ENCODE measurements around the gene SARS1. TPM values are rescaled to one million over a fixed set of nuclear protein-coding genes. Genes with fewer than 3 reads are reported as not detected.

The SARS1 gene
- total RNA-seq, 4 donors from 2014 or later: 164 to 264 (median 200) TPM

- Histone ChIP-seq H3K27me3 (no peaks in the 10 kb centered on the region), H3K27ac (no peak overlapping the region), H3K9me3 (no peaks in the 10 kb centered on the region), H3K4me1 (peaks cover 28 to 41% of the 10 kb centered on the region in 2 donors), H3K4me3 (replicated peaks in 1 of 3) (no peak overlapping the region), H3K36me3 (no peaks in the 10 kb centered on the region)
- 93 to 99% methylated on average over 12 of the region's 12 CpGs for WGBS, 2 donors
- intact Hi-C loops (cut with DNase I): loop anchor here (5.0 kb wide), 1 partner anchor 116 kb away; the partner anchor contains the start of gene SORT1
- DNase-seq: no peak
- TF ChIP-seq, protein P1, sequence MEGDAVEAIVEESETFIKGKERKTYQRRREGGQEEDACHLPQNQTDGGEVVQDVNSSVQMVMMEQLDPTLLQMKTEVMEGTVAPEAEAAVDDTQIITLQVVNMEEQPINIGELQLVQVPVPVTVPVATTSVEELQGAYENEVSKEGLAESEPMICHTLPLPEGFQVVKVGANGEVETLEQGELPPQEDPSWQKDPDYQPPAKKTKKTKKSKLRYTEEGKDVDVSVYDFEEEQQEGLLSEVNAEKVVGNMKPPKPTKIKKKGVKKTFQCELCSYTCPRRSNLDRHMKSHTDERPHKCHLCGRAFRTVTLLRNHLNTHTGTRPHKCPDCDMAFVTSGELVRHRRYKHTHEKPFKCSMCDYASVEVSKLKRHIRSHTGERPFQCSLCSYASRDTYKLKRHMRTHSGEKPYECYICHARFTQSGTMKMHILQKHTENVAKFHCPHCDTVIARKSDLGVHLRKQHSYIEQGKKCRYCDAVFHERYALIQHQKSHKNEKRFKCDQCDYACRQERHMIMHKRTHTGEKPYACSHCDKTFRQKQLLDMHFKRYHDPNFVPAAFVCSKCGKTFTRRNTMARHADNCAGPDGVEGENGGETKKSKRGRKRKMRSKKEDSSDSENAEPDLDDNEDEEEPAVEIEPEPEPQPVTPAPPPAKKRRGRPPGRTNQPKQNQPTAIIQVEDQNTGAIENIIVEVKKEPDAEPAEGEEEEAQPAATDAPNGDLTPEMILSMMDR (IDR thresholded peaks at IDR 0.05): no peak
- no peak for TF ChIP-seq POLR2A (IDR thresholded peaks at IDR 0.05)
These were observed 67.1 kb downstream of the SARS1 start for GRCh38 chr1:109280862-109281261.

GRCh38 chr1:109281680-109282496 is 68.2 kb downstream of the SARS1 start:
- no peak overlapping the region for H3K27ac ChIP-seq
- intact Hi-C loops (cut with DNase I): loop anchor here (5.0 kb wide), 1 partner anchor 115 kb away; the partner anchor contains the start of gene SORT1
- H3K36me3 ChIP-seq: no peaks in the 10 kb centered on the region
- no peak for TF ChIP-seq POLR2A (IDR thresholded peaks at IDR 0.05)
- DNase-seq: no peak
- WGBS, 2 donors: 58 to 62% methylated on average over 20 to 26 of the region's 28 CpGs
- H3K4me1 ChIP-seq: peaks cover 20 to 31% of the 10 kb centered on the region in 2 donors
- H3K9me3 ChIP-seq: no peaks in the 10 kb centered on the region
- no peak overlapping the region for H3K4me3 ChIP-seq (replicated peaks in 1 of 3)
- no peaks in the 10 kb centered on the region for H3K27me3 ChIP-seq

DNA sequence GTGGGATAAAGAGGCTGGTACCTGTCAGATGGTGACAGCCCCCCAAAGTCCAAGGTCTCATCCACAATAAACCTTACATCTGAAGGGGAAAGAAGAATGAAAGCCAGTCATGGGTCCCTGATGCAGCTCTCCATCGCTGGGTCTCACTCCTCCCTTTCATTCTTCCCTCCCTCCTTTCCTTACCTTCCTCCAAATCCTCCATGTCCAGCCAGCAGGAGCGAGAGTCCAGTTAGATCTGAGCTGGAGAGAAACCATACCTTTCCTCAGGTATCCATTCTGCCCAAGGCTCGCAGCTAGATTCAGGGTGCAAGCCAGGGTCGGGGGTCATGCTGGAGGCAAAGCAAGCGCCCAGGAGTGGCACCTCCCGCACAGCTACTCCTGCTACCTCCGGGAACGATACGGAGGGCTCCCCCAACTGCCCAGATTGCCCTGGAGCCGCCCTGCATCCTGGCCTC is 68.8 kb downstream of the SARS1 start:
- 8 to 10% methylated on average over 10 of the region's 10 CpGs for WGBS, 2 donors

GRCh38 chr1:109282952-109283747 is 69.4 kb downstream of the SARS1 start, which contains the start of gene PSRC1:
PSRC1 (minus strand) TSS chr1:109283145.
- H3K27ac ChIP-seq: peak within 1 kb of the TSS; percentile 56 to 90 (median 67)
- H3K36me3 ChIP-seq: no peaks in the 10 kb centered on the region
- DNase-seq: peak; percentile 97
- H3K9me3 ChIP-seq: no peaks in the 10 kb centered on the region
- WGBS, 2 donors: 0% methylated on average over 25 to 37 of the region's 56 CpGs
- H3K27me3 ChIP-seq: no peaks in the 10 kb centered on the region
- intact Hi-C loops (cut with DNase I): loop anchor here (5.0 kb wide), 1 partner anchor 114 kb away; the partner anchor contains the start of gene SORT1
- TF ChIP-seq POLR2A (IDR thresholded peaks at IDR 0.05): peak in 1 of 2 donors; percentile 87
- TF ChIP-seq, protein P1 (IDR thresholded peaks at IDR 0.05): peak in 5 of 6 experiments; percentile 42 to 69 (median 52)
- peaks cover 12 to 18% of the 10 kb centered on the region in 2 donors for H3K4me1 ChIP-seq
- H3K4me3 ChIP-seq (replicated peaks in 1 of 3): peak within 1 kb of the TSS; percentile 15 to 60 (median 19)

More for the DNA sequence above, 68.8 kb downstream of the SARS1 start:
- Histone ChIP-seq H3K4me1 (peaks cover 18 to 24% of the 10 kb centered on the region in 2 donors), H3K36me3 (no peaks in the 10 kb centered on the region), H3K4me3 (replicated peaks in 1 of 3) (peak overlapping the region; percentile 15 to 60 (median 19)), H3K9me3 (no peaks in the 10 kb centered on the region), H3K27ac (peak overlapping the region in 1 of 3 donors; percentile 90), H3K27me3 (no peaks in the 10 kb centered on the region)
- DNase-seq: no peak
- no peak for TF ChIP-seq POLR2A (IDR thresholded peaks at IDR 0.05)
- TF ChIP-seq, protein P1 (IDR thresholded peaks at IDR 0.05): no peak
- intact Hi-C loops (cut with DNase I): loop anchor here (5.0 kb wide), 1 partner anchor 115 kb away; the partner anchor contains the start of gene SORT1

Data from thyroid gland (tissue), 4 donors.